SHP77 treated with DMSO at 0.1 percent for 48 hours (cell line): ENCODE measurements around the gene E2F8.

Experiments used
- DNase-seq: peaks from one replicate; lab custom pipeline; 2025; lab: John Stamatoyannopoulos, UW

Gene E2F8

DNA sequence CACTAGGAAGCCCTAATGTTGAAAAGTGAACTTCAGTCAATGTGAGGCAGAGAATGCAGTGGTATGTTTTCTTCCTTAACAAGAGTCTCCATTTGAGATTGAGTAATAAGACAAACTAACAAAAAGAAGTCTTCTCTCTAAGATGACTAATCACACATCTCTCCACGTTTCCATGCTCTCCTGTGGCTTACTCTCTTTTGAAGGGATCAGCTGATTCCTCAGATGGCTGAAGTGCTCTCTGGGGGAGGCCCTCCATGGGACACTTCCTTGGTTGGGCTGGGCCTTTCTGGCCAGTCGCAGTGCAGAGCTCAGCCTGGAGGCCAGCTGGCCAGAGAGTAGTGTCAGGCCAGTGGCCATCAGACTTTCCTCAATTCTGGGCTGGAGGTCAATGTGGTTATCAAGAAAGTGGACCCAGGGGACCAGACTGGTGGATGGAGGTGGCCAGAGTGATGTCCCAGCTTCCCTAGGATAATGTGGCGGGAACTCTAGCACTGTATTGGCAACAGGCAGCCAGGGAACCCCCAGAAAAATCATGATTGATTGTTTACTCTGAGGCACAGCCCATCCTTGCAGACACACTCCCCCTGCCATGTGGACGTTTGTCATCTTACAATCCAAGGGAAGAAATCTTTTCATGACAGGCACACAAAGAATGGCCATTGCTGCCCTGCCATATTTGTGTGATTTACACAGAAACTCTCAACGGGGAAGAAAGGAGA is 53.5 kb downstream of the E2F8 start:
- DNase-seq: no peak

DNA sequence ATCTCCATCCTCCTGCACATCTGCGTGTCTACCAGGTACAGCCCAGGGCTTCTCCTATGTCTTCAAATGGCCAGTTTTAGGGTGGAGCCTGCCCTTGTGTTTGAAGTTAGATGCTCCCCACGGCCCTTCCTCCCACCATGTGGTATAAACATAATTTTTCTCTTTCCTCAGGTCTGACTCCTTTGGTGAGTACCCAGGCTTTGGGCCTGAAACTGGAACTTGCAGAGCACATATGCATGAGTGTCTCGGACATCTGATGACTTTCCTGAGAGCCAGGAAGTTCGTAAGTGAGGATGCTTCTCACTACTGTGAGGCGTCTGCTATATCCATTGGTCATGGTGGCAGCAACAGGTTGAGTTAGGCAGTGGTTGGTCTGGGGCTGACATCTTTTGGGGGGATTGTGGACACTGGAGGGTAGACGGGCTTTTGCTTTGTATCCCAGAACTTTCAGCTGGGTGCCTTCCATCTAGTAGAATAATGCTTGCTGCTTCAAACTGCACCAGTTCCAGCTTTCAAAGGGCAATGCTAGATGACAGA is 55.2 kb downstream of the E2F8 start:
- DNase-seq: no peak

- DNase-seq: no peak
Measured at GRCh38 chr11:19185036-19185435, 55.7 kb downstream of the E2F8 start.

GRCh38 chr11:19183646-19184045 is 57.1 kb downstream of the E2F8 start:
- no peak for DNase-seq

DNA sequence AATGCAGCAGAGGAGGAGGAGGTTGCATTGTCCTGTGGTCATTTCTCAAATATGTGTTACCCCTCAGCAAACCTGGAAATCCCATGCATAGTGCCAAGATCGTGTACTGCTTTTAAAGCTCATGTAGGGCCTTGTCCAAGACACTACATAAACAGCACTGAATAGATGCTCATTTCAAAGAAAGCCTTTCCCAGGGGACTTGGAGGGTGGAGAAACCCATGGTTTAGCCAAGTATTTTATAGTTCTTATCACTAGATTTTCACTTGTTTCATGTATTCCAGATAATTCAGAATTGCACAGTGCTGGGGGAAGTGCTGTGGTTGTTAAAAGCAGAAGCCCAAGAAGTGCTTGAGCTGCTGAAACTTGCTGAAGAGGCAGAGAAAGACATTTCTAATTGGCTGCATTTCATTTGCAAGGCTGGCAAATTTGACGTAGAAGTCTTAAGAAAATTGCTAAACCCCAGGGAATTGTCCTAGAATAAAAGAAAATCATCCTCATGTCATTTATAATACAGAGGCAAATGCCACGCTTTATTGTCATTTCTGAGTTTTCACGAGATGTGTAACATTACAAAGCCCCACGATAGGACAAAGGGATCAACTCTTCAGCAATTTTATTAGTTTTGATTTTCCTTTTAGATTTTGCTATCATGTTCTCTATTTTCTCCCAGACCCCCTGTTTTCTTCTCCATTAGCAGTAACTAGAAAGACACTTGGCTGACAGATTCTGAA is 59.0 kb downstream of the E2F8 start:
- DNase-seq: no peak

DNA sequence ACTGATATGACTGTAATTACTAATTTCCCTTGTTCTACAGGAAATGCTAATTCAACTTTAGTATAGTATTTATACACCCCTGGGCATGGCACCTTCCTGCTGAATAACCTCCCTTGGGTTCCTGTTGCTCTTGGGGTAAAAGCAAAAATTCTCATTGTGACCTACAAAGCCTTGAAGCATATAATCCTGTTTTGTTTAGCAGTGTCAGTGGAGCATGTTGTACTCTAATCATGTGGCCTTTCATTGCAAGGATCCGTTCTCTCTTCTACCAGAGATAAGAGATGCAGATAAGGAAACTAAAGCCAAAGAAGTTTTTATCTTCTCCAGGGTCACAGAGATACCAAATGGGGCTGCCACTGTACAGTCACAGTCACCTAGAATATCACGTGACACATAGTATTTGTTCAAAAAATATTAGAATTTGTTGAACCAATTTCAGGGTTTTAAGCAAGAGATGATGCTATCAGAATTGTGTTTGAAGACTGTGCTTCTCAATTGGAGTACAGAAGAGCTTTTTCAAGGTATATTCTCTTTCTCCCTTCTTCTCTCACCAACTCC is 64.0 kb downstream of the E2F8 start:
- DNase-seq: no peak
